ENCODE measurements around the gene SGMS1.

SGMS1 gene

DNA sequence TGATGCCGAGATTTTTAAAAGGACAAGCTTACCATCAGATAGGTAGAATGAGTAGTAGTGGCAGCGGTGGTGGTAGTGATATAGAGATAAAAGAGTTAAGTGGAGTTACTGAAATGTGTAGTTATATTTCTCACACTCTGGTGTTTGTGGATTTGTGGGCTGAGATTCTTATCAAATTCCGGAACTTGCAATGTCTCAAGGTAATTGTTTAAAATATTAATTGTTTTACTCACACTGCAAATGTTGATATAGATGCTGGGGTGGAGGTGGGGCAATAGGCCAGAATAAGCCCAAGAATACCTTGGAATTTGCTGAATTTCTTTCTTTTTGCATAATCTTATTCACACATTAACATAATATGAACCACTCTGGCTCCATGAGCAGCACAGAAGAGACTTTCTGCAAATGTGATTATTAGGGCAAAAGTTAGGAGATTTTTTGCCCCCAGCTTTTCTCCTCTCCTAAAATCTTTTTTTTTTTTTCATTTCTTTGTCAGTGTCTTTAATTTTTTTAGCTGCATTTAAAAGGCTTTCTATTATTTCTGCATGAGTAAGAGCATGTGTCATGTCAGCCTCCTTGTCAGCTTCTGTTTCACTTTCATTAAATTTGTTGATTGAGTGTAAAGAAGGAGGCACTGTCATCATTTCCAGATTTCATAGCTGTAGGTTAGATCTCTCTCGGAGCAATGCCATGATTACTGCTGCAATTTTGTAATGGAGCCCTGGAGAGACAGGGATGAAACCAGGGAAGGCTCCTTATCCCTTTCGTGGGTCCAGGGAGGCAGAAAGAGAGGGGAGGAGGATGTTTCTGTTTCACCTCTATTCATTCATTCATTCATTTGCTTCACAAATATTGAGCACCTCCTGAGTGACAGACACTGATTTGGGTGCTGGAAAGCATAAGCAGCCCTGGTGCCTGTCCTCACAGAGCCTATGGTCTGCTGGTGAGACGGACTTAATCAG lies 13.1 kb upstream of the SGMS1 start:
- Histone ChIP-seq H3K4me3 (no peak overlapping the region), H3K27ac (no peak overlapping the region)

DNA sequence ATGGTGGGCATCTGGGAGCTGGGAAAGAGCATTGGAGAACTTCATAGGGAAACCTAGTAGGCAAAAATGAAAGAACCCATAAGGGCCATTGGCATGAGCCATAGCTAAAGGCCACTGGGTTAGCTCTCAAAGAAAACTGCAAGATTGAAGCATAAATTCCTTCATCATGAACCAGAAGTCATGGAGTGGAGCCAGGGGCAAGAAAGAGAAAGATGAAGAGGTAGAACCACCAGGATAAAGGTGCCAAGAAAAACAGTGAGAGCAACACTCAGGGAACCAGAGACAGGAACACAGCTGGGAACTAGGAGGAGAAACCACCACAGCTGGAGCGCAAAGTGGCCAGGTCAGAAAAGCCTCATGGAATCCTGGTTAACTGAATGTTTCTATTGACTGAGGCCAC lies 11.5 kb upstream of the SGMS1 start:
- no peak overlapping the region for H3K27ac ChIP-seq

DNA sequence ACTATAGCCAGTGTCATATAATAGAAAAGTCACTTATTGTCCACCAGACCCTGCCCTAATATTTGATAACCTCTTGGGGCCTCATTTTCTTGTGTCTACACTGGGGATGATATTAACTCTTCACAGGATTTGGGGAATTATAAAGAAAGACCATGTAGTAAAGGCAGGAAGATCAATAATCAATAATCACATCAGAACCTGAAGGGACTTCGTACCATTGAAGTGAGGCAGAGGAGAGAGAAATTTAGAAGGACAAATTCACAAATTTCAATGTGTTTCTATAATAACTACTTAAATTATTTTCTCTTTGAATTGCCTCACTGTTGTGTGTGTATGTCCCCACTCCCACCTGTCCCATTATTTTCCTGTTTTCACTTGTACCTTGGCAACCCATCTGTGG lies 10.7 kb upstream of the SGMS1 start:
- Histone ChIP-seq H3K27ac (no peak overlapping the region), H3K4me3 (no peak overlapping the region)

More for the DNA sequence above, 11.5 kb upstream of the SGMS1 start:
- H3K4me3 ChIP-seq: no peak overlapping the region

DNA sequence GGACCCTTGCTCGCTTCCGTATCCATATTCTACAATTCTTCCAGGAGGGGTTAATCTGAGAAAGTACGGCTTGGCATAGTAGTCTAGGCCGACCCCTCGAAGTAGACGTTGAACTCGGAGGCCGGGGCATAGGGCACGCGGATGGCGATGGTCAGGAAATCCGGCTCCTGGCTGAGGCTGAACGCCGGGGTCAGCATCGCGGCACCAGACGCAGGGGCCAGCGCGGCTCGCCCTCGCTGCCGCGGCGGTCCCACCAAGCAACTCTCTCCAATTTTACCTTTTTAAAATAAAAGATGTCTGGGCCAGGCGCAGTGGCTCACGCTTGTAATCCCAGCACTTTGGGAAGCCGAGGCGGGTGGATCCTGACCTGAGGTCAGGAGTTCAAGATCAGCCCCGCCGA lies 7.3 kb upstream of the SGMS1 start:
- H3K27ac ChIP-seq: no peak overlapping the region
- H3K4me3 ChIP-seq: no peak overlapping the region

DNA sequence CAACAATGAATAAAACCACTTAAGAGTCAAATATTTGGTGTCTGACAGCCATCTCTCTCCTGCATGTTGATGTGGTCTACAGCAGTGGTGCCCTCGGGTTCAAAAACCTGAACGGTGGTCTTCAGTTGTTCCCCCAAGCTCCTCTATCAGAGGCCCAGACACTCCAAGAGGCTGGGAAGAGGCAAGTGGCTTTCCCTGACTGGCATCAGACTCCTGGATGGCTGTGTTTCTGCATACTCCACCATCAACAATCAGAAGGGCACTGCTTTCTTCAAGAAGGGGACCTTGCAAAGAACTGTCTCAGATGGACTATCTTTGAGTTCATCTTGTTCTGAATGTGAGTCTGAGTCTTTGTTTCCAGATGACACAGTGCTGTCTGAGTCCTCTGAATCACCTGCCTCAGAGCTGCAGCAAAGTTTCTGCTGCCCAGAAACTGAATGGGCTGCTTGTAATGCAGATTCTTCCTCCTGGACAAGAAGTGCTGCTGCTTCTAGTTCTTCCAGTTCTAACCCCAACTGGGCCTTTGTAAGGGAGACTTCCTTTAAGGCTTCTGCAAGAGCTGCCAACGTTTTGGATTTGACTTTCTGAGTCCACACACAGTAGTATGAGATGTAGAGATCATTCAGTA lies 5.9 kb upstream of the SGMS1 start:
- Histone ChIP-seq H3K27ac (no peak overlapping the region), H3K4me3 (no peak overlapping the region)

DNA sequence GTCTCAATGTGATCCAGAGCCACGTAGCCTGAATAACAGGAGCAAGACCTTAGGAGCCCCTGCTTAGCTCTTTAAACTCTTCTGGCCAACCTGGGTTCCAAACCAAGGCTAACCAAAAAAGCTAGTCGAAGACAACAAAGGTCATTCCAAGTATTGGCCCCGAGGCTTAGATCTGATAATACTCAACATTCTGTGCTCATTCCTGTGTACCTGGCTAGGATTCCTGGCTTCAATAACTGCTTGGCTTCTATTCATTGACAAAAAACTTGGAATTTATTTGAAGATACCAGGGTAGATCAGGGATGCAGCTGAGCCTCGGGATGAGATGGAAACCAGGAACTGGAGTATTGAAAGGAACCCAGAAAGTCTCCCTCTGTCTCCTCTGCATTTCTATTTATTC lies 4.1 kb upstream of the SGMS1 start:
- H3K4me3 ChIP-seq: no peak overlapping the region
- H3K27ac ChIP-seq: no peak overlapping the region

DNA sequence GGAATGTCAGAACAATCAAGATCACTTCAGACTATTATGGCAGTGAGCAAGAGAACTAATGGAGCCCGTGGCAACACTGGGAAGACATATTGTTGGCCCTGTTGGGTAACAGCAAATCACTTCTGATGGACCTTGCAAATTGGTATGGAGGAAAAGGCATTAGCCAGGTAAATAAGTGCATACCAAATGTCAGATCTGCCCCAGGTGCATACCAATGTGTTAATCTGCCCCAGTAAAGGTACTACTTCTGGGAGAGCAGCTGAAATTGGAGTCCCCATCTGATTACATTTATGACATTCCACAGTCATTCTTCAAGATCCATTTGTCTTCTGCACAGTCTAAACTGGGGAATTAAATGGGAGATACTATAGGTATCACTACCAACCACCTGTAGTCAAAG lies 3.7 kb upstream of the SGMS1 start:
- Histone ChIP-seq H3K27ac (no peak overlapping the region), H3K4me3 (no peak overlapping the region)

DNA sequence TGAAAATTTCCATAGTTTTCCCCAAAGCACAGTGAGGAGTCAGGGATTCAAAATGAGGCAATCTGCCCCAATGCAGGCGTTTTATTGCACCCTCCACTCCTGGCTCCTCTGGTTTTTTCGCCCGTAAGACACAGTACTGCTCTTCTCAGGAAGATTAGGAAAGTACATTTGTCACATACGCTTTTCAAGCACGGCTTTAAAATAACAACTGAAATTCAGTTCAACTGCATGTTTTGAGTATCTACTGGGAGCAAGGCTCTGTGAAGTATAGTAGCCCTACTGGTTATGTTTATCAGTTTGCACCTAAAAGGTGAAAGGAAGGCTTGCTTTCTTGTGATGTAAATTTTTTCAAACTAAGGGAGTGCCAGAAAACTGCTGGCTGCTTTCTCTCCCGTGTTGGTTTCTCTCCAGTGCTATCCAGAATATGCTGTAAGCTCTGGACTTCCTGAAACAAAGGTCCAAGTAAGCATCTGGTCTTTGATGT lies 1.9 kb upstream of the SGMS1 start:
- Histone ChIP-seq H3K4me3 (peak overlapping the region; percentile 85 to 97 (median 91)), H3K27ac (peak overlapping the region in 20 of 21 experiments; percentile 88 to 100 (median 98))

DNA sequence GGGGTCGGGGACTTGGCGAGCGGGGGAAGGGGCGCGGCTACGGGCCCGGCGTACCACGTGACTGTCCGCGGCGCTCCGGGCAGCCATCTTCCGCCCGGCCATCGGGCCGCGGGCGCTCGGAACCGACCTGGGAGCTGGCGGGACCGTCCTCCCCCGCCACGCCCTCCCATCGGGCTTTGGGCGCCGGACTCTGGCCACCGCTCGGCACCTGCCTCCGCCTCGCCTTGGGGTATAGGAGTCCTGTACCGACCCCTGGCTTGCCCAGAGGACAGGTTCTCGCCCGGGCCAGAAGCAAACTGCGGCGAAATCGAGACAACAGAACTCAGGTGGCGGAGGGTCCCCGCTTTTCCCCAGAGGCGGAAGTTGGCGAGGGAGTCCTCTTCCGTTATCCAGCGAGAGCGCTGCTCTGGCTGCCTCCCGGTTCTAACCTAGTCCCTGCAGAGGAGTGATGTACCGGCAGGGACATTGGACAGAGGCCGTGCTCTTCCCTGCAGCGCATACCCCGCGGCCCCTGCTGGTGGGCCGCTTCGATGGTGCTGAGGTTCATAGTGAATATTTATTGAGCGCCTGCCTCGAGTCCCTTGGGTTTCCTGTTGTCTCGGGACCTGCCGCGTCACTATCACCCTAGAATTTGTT lies 1.2 kb upstream of the SGMS1 start:
- peak overlapping the region; percentile 85 to 97 (median 91) for H3K4me3 ChIP-seq

DNA sequence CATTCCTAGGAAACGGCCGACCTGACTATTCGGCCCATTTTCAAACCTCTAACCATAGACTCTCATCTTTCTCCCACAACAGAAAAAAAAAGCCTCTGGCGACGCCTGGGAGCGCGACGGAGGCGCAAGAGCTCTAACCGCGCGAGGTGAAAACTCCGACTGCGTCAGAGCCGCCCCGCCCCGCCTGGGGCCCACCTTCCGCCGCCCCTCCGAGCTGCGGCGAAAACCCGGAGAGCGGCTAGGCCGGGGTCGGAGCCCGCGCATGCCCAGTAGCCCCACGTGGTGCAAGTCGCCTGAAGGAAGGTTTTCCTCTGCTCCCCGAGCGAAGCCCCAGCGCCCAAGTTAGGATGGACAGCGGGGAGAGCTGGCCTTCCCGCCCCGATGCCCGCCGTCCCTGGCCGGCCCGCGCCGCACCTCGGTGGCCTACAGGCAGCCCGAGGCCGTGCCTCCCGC lies 683 bp upstream of the SGMS1 start:
- H3K4me3 ChIP-seq: peak overlapping the region; percentile 85 to 97 (median 91)
- peak overlapping the region; percentile 80 to 100 (median 98) for H3K27ac ChIP-seq

More for the DNA sequence above, 1.2 kb upstream of the SGMS1 start:
- H3K27ac ChIP-seq: peak overlapping the region; percentile 80 to 100 (median 98)

DNA sequence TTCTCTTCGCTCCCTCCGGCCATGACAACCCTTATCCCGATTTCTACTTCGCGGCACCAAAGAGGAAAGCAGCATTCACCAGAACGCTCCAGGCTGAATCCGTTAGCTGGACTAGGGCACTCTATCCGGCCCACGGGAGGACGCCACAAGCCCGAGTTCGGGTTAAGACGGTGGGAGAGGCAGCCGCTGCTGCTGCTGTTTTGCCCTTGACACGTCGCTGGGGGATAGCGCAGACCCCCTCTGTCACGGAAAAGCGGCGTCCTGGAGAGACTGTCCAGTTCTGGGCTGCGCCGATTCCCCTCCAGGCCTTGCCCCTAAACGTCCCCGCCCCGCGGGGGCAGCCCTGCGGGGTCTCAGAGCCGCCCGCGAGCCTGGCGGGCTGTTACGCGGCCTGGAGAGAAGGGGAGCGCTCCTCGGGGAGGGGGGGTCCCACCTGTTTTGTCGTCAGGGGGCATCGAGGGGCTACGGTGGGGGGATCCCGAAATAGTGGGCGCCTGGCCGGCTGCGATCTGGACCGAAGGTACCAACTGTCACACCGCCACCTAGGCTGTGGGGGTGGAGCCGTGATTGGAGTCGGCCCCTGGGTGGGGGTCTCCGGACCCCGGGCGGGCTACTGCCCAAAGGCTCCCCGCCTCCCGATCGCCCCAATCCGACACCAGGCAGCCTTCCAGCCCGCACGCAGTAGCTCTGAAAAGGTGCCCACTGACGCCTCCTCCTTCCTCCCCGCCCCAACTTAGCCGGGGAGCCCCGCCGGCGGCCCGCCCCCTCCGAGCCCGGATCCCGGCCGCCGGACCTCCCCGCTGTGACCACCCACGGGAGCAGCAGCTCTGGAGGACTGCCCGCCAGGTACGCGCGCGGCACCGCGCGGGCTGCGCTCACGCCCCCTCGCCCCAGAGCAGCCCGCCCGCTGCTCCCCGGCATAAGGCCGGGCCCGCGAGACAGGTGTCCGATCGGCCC lies 772 bp downstream of the SGMS1 start:
- H3K27ac ChIP-seq: peak overlapping the region; percentile 80 to 100 (median 98)
- peak overlapping the region; percentile 85 to 97 (median 91) for H3K4me3 ChIP-seq

DNA sequence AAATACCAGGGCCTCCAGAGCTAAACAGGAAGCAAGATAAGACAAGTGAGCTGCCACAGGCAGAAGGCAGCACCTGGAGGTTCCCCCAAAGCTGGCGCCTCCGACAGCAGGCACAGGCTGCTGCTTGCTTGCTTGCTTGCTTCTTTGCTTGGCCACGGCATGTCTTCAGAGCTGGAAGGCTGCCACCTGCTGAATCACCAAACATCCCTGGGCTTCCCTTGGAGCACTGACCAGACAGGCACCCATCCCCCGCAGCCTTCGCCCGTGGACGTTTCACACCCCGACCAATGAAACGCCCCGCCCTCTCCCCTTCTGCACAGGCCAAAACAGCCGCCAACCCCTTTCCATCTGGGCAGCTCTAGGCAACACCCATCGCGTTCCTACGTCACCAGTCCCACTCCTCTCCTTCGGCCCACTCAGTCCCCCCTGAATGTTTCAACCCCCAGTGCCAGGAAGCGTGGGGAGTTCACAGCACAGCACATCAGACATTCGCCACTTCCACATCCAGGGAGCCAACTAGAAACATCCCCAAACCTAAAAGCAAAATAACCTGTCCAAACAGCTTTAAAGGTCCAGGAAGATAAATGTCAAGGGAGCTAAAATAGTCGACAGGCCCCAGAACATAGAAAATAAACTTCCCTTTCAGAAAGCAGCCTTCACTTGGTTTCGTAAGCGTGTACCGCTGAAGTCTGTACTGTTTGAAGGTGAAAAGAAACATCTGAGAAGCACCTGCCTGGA lies 1.6 kb downstream of the SGMS1 start:
- Histone ChIP-seq H3K27ac (peak overlapping the region; percentile 80 to 100 (median 98)), H3K4me3 (peak overlapping the region; percentile 85 to 97 (median 91))

DNA sequence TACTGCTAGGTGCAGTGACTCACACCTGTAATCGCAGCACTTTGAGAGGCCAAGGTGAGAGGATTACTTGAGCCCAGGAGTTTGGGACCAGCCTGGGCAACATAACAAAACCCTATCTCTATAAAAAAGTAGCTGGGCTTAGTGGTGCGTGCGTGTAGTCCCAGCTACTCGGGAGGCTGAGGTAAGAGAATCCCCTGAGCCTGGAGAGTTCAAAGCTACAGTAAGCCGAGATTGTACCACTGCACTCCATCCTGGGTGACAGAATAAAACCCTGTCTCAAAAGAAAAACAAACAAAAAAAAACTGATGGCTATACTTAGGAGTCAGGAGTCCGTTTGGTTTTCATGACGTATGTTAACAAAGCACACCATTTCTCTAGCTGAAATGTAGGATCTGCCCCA lies 2.9 kb downstream of the SGMS1 start:
- H3K4me3 ChIP-seq: no peak overlapping the region
- peak overlapping the region in 3 of 21 experiments; percentile 1 to 99 (median 88) for H3K27ac ChIP-seq

DNA sequence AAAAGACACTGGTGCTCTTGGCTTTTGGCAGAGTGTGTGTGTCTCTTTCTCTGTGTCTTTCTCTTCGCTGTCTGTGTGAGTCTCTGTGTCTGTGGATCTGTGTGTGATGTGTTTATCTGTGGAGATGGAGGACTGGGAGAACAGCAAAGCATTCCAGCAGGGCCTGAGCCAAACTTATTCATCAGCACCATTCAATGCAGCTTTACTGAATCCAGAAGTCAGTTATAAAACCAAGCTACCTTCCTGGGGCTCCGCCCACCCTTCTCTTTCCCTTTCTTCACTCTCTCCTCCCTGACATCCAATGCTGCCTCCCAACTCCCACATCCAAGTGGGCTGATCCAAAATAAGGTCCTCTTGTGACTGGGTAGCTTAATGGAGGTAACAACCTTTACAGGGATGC lies 3.9 kb downstream of the SGMS1 start:
- Histone ChIP-seq H3K27ac (peak overlapping the region in 2 of 21 experiments; percentile 29 to 33), H3K4me3 (no peak overlapping the region)

DNA sequence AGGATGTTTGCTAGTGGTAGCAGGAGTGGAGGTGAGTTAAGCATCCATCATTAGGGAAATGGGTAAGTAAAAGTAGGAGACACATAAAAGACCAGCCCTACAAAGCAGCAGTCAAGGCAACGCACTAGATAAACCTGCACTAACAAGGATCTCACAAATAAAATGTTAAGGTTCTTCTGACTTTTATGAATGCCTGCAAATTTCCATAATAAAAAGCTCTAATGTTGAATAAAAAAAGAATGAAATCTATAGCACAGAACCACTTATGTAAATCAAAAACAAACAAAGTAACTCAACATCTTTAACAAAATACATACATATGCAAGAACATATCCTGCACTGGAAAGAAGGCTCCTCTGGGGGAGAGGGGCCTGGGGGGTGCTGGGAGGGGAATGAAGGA lies 4.6 kb downstream of the SGMS1 start:
- Histone ChIP-seq H3K27ac (peak overlapping the region in 2 of 21 experiments; percentile 29 to 33), H3K4me3 (no peak overlapping the region)

DNA sequence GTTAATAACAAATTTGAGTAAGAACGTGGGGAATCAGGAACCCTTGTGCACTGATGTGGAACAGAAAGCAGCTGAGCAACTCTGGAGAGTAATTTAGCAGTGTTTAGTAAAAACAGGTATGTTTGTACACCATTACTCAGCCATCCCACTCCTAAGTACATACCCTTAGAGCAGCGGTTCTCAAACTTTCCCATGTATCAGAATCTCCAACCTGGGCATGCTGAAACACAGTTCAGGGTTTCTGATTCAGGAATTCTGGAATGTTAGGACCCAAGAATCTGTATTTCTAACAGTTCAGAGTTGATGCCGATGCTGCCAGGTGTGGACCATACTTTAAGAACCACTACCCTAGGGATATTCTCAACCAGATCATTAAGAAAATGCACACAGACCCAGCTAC lies 5.1 kb downstream of the SGMS1 start:
- Histone ChIP-seq H3K4me3 (no peak overlapping the region), H3K27ac (no peak overlapping the region)

DNA sequence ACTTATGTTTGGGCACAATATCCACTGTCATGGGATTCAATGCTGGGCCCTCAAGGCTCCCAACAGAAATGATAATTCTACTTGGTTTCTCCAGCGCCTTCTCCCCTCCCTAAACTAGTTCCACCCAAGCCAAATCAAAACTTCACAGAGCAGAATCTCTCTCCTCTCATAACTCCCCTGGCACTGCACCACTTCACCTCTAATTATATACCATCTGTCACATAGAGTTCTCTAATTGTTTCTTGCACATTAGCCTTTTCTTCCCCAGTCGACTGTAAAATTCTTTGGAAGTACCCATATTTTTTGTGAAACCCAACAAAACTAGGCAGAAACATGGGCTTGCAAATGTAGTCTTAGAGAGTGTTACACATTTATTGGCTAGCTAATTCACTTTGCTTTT lies 8.1 kb downstream of the SGMS1 start:
- H3K4me3 ChIP-seq: no peak overlapping the region
- no peak overlapping the region for H3K27ac ChIP-seq

DNA sequence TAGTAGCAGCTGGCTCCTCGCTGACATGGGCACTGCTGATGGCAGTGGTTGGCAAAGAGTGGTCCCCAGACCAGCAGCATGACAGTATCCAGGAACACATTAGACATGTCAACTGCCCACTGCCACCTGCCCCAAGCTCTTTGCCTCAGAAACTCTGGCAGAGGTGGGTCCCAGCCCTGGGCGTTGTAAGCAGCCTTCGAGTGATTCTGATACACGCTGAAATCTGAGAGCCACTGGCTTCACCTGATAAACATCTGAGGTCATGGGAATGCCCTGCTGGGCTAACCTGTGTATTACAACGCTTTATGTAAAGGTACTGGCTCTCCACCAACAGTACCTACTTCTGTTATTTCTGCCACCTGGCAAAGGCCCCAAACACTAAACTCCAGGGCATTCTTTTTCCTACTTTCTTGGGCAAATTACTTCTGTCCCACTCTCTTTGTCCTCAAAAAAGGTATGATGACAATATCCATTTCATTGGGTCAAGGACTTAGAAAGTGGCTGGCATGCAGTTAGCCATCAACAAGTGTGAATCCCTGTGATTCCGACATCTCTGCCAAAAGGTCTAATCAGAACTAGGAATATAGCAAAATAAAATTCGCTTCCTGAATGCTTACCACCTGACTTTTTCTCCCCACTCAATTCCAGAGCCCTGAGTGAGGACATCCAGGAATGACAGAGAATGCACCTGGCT lies 9.2 kb downstream of the SGMS1 start:
- no peak overlapping the region for H3K4me3 ChIP-seq
- no peak overlapping the region for H3K27ac ChIP-seq

Measured in skin epidermis (tissue), 12 donors.